ENCODE data around the gene IDI1.
A peak's percentile ranks its signal among the peaks of the same experiment; 100 is the strongest.
"Not testable (repeated sequence)": the region's sequence is repeated elsewhere in the genome, so short reads cannot be mapped to it uniquely, and the experiment has no call there.

Gene IDI1

DNA sequence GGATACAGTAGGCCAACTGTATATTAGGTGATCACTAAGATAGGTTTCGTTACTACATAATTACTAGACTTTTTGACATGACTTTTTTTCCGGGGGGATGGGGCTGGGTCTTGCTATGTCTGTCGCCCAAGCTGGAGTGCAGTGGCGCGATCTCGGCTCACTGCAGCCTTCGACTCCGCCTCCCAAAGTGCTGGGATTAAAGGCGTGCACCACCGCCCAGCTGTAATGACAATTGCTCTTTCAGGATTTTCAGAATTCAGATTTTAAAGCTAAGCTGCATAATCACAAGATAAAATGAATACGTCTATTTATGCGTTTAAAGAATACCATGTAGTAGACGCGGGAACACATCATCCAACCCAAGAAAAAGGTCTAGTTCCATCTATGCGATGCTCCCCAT is 982 bp downstream of the IDI1 start:
- 7% methylated on average over 15 of the region's 15 CpGs for WGBS
- Histone ChIP-seq H3K4me3 (ENCODE audit: low read length) (peak overlapping the region; percentile 100), H3K27me3 (ENCODE audit: insufficient read depth, low read length) (no peaks in the 10 kb centered on the region), H3K9ac (ENCODE audit: low read depth, low read length) (peak overlapping the region; percentile 83), H3K4me1 (ENCODE audit: insufficient read depth, low read length) (peaks cover 3% of the 10 kb centered on the region), H3K36me3 (ENCODE audit: insufficient read depth, low read length) (peaks cover 51% of the 10 kb centered on the region), H3K27ac (ENCODE audit: low read depth, low read length) (peak overlapping the region; percentile 100), H3K9me3 (ENCODE audit: insufficient read depth, low read depth, low read length) (no peaks in the 10 kb centered on the region)

DNA sequence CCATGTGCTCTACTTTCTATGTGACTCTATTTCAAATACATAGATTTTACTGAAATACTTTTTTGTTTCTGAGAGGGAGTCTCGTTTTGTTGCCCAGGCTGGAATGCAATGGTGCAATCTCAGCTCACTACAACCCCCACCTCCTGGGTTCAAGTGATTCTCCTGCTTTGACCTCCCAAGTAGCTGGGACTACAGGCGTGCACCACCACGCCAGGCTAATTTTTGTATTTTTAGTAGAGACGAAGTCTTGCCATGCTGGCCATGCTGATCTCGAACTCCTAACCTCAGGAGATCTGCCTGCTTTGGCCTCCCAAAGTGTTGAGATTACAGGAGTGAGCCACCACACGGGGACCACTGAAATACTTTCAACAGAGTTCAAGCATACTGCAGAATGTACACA is 3.5 kb downstream of the IDI1 start:
- Histone ChIP-seq H3K27ac (ENCODE audit: low read depth, low read length) (no peak overlapping the region), H3K9me3 (ENCODE audit: insufficient read depth, low read depth, low read length) (no peaks in the 10 kb centered on the region), H3K4me3 (ENCODE audit: low read length) (peak overlapping the region; percentile 24; the same call in 1 of the 2 replicates), H3K36me3 (ENCODE audit: insufficient read depth, low read length) (peaks cover 59% of the 10 kb centered on the region), H3K9ac (ENCODE audit: low read depth, low read length) (no peak overlapping the region), H3K4me1 (ENCODE audit: insufficient read depth, low read length) (peaks cover 3% of the 10 kb centered on the region; the same call in 1 of the 2 replicates), H3K27me3 (ENCODE audit: insufficient read depth, low read length) (no peaks in the 10 kb centered on the region)
- 86% methylated on average over 6 of the region's 6 CpGs for WGBS

DNA sequence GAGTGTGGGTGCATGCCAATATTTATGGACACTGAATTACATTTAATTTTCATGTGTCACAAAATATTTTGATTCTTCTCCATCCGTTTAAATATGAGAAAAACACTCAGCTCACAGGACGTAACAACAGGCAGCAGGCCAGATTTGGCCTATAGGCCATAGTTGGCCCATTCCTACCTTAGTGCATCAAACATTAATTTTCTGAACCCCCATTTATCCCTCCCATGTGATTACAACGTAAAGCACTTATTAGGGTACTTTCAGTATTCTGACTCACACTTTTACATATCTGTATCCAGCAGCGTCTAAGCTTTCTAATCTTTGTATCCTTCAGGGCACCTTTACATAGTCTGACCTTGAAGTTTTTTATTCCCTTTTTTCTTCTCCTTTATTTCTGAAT is 4.0 kb downstream of the IDI1 start:
- Histone ChIP-seq H3K27me3 (ENCODE audit: insufficient read depth, low read length) (no peaks in the 10 kb centered on the region), H3K36me3 (ENCODE audit: insufficient read depth, low read length) (peaks cover 63% of the 10 kb centered on the region), H3K4me3 (ENCODE audit: low read length) (no peak overlapping the region; the same call in 1 of the 2 replicates), H3K27ac (ENCODE audit: low read depth, low read length) (no peak overlapping the region), H3K4me1 (ENCODE audit: insufficient read depth, low read length) (no peaks in the 10 kb centered on the region), H3K9ac (ENCODE audit: low read depth, low read length) (no peak overlapping the region), H3K9me3 (ENCODE audit: insufficient read depth, low read depth, low read length) (no peaks in the 10 kb centered on the region)
- WGBS, result 93% methylated on average over 4 of the region's 4 CpGs

DNA sequence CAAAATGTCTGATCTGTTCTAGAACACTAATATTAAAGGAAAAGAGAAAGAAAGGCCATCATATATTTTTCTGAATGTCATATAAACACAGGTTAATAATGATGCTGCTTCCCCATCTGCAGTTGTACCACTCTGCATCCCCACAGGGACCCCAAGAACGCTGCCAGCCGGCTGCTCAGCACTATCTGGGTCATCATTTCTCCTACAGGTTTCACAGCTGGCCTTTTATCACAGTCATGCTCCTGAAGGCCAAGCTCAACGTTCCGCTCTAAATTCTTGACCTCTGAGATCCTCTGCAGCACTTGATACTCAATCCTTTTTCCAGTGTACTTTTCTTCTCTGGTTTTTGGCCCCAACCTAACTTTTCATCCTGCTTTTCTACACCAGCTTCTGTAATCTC is 4.8 kb downstream of the IDI1 start:
- 88% methylated on average over 4 of the region's 4 CpGs for WGBS
- Histone ChIP-seq H3K27ac (ENCODE audit: low read depth, low read length) (no peak overlapping the region), H3K9me3 (ENCODE audit: insufficient read depth, low read depth, low read length) (no peaks in the 10 kb centered on the region), H3K4me3 (ENCODE audit: low read length) (no peak overlapping the region), H3K4me1 (ENCODE audit: insufficient read depth, low read length) (no peaks in the 10 kb centered on the region), H3K27me3 (ENCODE audit: insufficient read depth, low read length) (no peaks in the 10 kb centered on the region), H3K36me3 (ENCODE audit: insufficient read depth, low read length) (peaks cover 72% of the 10 kb centered on the region), H3K9ac (ENCODE audit: low read depth, low read length) (peak overlapping the region; percentile 21; the same call in 1 of the 2 replicates)

DNA sequence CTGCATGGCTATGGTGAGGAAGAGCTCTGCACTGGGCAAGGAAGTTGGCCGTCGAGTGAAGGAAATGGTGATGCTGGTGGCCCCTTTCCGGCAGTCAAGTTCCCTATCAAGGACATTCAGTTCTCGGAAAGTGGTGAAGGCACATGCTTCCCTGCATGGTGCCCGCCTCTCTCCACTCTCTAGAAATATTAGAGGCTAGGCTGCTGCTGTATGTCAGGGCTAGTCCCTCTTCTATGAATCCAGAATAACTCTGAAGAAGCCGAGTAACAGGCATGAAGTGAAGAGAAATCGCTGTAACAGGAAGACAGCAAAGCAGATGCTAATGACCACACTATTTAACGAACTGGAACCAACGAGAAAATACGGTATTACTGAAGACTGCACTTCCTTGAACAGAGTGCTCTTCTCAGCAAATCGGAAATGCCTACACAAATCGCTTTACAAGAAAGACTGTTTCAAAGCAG is 5.4 kb downstream of the IDI1 start:
- Histone ChIP-seq H3K4me1 (ENCODE audit: insufficient read depth, low read length) (no peaks in the 10 kb centered on the region), H3K36me3 (ENCODE audit: insufficient read depth, low read length) (peaks cover 74% of the 10 kb centered on the region), H3K27me3 (ENCODE audit: insufficient read depth, low read length) (no peaks in the 10 kb centered on the region), H3K9ac (ENCODE audit: low read depth, low read length) (no peak overlapping the region), H3K4me3 (ENCODE audit: low read length) (no peak overlapping the region), H3K27ac (ENCODE audit: low read depth, low read length) (no peak overlapping the region), H3K9me3 (ENCODE audit: insufficient read depth, low read depth, low read length) (no peaks in the 10 kb centered on the region)
- WGBS, result 93% methylated on average over 12 of the region's 12 CpGs

DNA sequence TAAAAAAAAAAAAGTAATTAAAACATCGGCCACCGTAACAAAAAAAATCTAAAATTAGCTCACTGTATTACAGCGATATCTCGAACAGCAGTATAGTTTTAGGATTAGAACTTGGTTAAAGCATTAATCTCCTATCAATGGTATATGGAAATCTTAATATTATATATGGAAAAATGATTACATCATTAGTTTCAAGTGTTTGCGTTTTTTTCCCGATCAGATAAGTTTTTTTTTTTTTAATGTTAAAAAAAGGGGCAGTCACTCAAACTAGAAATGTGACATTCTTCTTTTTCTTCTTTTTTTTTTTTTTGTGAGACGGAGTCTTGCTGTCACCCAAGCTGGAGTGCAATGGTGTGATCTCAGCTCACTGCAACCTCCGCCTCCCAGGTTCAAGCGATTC is 7.4 kb downstream of the IDI1 start:
- no peaks in the 10 kb centered on the region for H3K4me1 ChIP-seq (ENCODE audit: insufficient read depth, low read length)
- no peak overlapping the region for H3K27ac ChIP-seq (ENCODE audit: low read depth, low read length)

DNA sequence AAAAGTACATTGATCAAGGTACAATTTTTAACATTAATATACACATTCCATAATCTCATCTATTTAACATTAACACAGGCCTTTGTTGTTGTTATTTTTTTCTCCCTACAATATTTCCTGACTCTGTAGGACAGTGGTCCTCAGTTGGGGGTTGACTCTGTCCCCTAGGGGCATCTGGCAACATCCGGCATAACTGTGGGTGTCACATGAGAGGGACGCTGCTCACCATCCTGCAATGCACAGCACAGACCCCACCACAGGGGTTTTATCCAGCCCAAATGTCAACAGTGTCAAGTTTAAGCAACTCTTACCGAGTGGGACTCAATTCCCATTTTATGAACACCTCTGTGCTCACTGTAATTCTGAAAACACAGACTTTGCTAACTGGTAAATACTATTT is 8.8 kb downstream of the IDI1 start:
- H3K36me3 ChIP-seq (ENCODE audit: insufficient read depth, low read length), result peaks cover 69% of the 10 kb centered on the region
- no peak overlapping the region for H3K9ac ChIP-seq (ENCODE audit: low read depth, low read length)
- peaks cover 6% of the 10 kb centered on the region; the same call in 1 of the 2 replicates for H3K4me1 ChIP-seq (ENCODE audit: insufficient read depth, low read length)
- H3K27me3 ChIP-seq (ENCODE audit: insufficient read depth, low read length), result no peaks in the 10 kb centered on the region
- no peak overlapping the region for H3K4me3 ChIP-seq (ENCODE audit: low read length)
- WGBS, result 94% methylated on average over 3 of the region's 3 CpGs
- H3K27ac ChIP-seq (ENCODE audit: low read depth, low read length), result no peak overlapping the region
- H3K9me3 ChIP-seq (ENCODE audit: insufficient read depth, low read depth, low read length), result no peaks in the 10 kb centered on the region

More for the DNA sequence above, 7.4 kb downstream of the IDI1 start:
- Histone ChIP-seq H3K9ac (ENCODE audit: low read depth, low read length) (no peak overlapping the region), H3K27me3 (ENCODE audit: insufficient read depth, low read length) (no peaks in the 10 kb centered on the region), H3K9me3 (ENCODE audit: insufficient read depth, low read depth, low read length) (no peaks in the 10 kb centered on the region), H3K4me3 (ENCODE audit: low read length) (no peak overlapping the region), H3K36me3 (ENCODE audit: insufficient read depth, low read length) (peaks cover 81% of the 10 kb centered on the region)
- WGBS, result 94% methylated on average over 7 of the region's 9 CpGs

DNA sequence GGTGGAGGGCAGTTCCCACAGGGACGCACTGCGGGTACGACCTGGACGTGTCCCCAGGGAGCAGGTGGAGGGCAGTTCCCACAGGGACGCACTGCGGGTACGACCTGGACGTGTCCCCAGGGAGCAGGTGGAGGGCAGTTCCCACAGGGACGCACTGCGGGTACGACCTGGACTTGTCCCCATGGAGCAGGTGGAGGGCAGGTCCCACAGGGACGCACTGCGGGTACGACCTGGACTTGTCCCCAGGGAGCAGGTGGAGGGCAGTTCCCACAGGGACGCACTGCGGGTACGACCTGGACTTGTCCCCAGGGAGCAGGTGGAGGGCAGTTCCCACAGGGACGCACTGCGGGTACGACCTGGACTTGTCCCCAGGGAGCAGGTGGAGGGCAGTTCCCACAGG is 10.2 kb downstream of the IDI1 start:
- not testable (repeated sequence) for H3K9ac ChIP-seq (ENCODE audit: low read depth, low read length); H3K9me3 ChIP-seq (ENCODE audit: insufficient read depth, low read depth, low read length); H3K27ac ChIP-seq (ENCODE audit: low read depth, low read length); H3K4me1 ChIP-seq (ENCODE audit: insufficient read depth, low read length); H3K4me3 ChIP-seq (ENCODE audit: low read length); H3K27me3 ChIP-seq (ENCODE audit: insufficient read depth, low read length)
- 97% methylated on average over 12 of the region's 20 CpGs for WGBS
- H3K36me3 ChIP-seq (ENCODE audit: insufficient read depth, low read length), result peaks cover 56% of the 10 kb centered on the region

DNA sequence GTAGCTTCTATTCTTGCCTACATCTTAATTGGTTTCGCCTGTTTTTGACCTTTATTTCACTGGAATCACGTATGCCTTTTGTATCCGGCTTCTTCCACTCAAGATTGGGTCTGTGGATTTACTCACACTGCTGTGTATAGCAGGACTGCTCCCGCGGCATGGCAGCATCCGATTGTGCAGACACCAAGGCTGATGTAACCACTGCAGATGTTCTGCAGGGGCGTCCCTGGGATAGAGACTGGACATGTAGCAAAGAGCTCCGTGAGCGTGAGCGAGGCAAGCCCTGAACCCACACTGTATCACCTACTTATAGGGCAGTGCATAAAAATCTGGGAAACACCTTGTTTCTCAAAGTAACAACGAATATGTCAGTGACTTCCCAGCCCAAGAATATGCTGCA is 11.8 kb downstream of the IDI1 start:
- Histone ChIP-seq H3K4me3 (ENCODE audit: low read length) (no peak overlapping the region), H3K36me3 (ENCODE audit: insufficient read depth, low read length) (peaks cover 39% of the 10 kb centered on the region), H3K9ac (ENCODE audit: low read depth, low read length) (no peak overlapping the region), H3K27me3 (ENCODE audit: insufficient read depth, low read length) (no peaks in the 10 kb centered on the region), H3K27ac (ENCODE audit: low read depth, low read length) (no peak overlapping the region), H3K4me1 (ENCODE audit: insufficient read depth, low read length) (peaks cover 7% of the 10 kb centered on the region; the same call in 1 of the 2 replicates), H3K9me3 (ENCODE audit: insufficient read depth, low read depth, low read length) (no peaks in the 10 kb centered on the region)
- WGBS, result 92% methylated on average over 11 of the region's 11 CpGs

DNA sequence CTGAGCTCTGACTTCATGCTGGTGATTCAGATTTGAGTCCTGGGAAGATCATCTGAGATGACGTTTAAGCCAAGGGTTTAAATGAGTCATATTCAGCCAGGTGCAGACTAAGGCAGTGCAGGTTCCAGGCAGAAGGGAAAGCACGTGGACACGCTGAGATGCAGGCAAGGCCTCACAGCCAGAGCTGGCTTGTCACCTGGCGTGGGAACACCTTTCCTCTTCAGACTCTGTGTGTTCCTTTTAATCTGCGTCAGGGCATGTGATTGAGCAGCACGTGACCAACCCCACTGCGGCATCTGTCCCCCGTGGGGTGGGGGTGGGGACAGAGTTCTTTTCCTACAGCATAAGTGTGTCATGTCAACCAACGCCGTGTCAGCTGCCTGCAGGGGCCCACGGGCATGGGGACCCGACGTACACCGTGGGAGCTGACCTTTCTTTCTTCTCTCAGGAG is 12.6 kb downstream of the IDI1 start:
- WGBS, result 88% methylated on average over 14 of the region's 14 CpGs
- Histone ChIP-seq H3K9ac (ENCODE audit: low read depth, low read length) (no peak overlapping the region), H3K27ac (ENCODE audit: low read depth, low read length) (no peak overlapping the region), H3K4me1 (ENCODE audit: insufficient read depth, low read length) (peaks cover 7% of the 10 kb centered on the region; the same call in 1 of the 2 replicates), H3K9me3 (ENCODE audit: insufficient read depth, low read depth, low read length) (no peaks in the 10 kb centered on the region), H3K4me3 (ENCODE audit: low read length) (no peak overlapping the region), H3K27me3 (ENCODE audit: insufficient read depth, low read length) (no peaks in the 10 kb centered on the region), H3K36me3 (ENCODE audit: insufficient read depth, low read length) (peaks cover 32% of the 10 kb centered on the region)

DNA sequence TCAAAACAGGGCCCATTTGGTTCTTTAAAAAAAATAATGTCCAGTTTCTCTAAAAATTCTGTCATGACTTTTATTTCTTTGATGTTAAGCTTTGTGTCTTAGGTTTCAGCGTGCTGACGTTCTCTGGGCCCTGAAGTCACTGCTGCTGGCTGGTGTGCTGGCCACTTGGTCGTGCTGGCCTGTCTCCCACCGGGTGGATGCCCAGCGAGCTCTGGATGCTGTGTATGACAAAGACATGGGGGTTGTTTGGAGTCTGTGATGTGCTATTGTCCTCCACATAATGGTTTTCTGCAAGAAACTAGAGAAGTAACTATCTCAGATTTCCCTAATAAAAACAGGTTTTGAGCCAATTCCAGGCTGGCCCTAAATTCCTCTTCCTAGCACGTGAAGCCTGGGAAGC is 13.7 kb downstream of the IDI1 start:
- WGBS, result 77% methylated on average over 6 of the region's 6 CpGs
- Histone ChIP-seq H3K27ac (ENCODE audit: low read depth, low read length) (no peak overlapping the region), H3K27me3 (ENCODE audit: insufficient read depth, low read length) (no peaks in the 10 kb centered on the region), H3K4me3 (ENCODE audit: low read length) (no peak overlapping the region), H3K9ac (ENCODE audit: low read depth, low read length) (no peak overlapping the region), H3K36me3 (ENCODE audit: insufficient read depth, low read length) (peaks cover 20% of the 10 kb centered on the region), H3K9me3 (ENCODE audit: insufficient read depth, low read depth, low read length) (no peaks in the 10 kb centered on the region), H3K4me1 (ENCODE audit: insufficient read depth, low read length) (peaks cover 7% of the 10 kb centered on the region; the same call in 1 of the 2 replicates)

DNA sequence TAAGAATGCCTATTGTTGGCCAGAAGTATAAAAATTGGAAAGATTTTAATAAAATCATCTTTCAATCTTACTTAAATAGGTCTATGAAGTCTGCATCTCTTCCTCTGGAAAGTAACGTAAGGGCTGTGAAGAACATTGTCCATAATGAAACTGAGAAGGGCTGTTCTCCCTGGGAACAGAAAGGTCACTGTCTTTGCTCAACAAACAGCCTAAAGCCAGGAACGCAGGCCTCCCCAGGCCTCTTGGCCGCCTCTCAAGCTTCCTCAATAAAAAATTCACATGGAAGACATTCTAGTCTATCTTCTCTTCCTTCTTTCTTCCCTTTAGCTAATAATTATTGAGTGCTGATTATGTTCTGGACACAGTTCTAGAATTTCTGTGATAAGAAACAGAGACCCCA is 14.2 kb downstream of the IDI1 start:
- H3K36me3 ChIP-seq (ENCODE audit: insufficient read depth, low read length), result peaks cover 16% of the 10 kb centered on the region
- H3K9me3 ChIP-seq (ENCODE audit: insufficient read depth, low read depth, low read length), result no peaks in the 10 kb centered on the region
- WGBS, result 99% methylated on average over 3 of the region's 3 CpGs
- H3K27ac ChIP-seq (ENCODE audit: low read depth, low read length), result no peak overlapping the region
- no peak overlapping the region for H3K9ac ChIP-seq (ENCODE audit: low read depth, low read length)
- no peaks in the 10 kb centered on the region for H3K27me3 ChIP-seq (ENCODE audit: insufficient read depth, low read length)
- H3K4me1 ChIP-seq (ENCODE audit: insufficient read depth, low read length), result peaks cover 7% of the 10 kb centered on the region; the same call in 1 of the 2 replicates
- no peak overlapping the region for H3K4me3 ChIP-seq (ENCODE audit: low read length)

All from HUES64 (cell line).